GM19395 (cell line): ENCODE measurements around the gene SPAG16.

ENCODE experiments used
- ATAC-seq: cut with Tn5 transposase; IDR thresholded peaks from one replicate; pipeline ENCODE4 v1.9.1; 2021; ENCODE audit warnings: mild to moderate bottlenecking, moderate library complexity; ENCODE audit not compliant: unreplicated experiment

The SPAG16 gene

DNA sequence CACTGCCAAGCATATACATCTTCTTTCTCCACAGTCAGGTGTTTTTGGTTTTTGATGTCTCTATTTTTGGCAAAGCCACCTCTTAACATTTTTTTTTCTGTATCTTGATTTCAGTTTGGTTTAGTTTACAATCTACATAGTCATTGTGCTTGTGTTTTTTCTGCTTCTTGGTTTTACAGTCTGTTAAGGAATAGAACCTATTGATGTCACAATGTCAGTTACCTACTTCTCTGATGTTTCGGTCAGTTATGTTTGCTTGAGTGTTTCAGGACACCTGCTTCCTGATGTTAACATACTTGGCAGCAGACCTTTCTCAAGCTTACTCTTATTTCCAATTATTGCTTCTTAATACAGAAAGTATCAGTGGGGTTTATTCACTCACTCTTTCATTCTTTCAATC, 253.3 kb downstream of the SPAG16 start:
- peak; percentile 65 for ATAC-seq

DNA sequence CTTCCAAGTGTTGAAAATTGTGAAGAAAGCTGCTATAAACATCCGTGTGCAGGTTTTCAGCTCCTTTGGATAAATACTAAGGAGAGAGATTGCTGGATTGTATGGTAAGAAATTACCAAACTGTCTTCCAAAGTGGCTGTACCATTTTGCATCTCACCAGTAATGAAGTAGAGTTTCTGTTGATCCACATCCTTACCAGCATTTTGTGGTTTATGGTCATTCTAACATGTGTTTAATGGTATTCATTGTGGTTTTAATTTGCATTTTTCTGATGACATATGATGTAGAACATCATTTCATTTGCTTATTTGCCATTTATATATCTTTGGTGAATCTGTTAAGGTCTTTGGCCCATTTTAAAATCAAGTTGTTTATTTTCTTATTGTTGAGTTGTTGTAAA, 260.7 kb downstream of the SPAG16 start:
- ATAC-seq = no peak

DNA sequence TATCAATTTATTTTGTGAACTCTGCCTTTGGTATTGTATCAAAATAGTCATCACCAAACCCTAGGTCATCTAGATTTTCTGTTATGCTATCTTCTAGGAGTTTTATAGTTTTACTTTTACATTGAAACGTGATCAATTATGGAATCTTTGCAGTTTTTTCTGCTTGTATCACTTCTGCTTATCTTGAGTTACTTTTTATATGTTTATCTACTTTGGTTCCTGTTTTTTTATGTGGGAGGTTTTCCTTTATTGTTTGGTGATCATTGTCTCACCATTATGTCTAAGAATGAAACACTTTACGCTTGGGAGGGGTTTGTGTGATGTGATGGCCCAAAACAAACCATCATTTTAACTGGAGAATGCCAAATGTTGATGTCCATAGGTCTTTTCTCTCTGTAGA, 261.2 kb downstream of the SPAG16 start:
- ATAC-seq = no peak

DNA sequence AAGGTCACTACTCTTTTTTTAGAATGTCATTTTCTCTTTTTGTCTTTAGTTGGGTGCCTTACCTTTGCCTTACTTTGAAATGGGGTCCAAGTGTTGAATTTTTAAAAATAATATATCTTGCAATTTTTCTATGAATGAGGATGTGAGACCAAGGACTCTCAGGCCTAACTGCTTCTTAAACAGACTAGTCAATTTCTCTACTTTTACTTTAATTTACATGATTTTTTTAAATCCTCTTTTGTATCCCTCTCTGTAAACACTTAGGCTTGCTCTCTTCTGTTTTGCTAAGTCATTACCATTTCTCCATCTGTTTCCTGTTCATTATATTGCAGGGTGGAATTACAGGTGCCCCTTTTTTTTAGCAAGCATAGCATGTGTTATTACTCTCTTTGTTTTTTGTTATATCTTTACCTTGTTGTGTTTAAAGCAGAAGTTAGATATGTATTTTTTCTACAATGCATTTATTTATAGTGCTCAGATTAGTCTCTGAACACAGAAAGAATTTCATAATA, 261.8 kb downstream of the SPAG16 start:
- no peak for ATAC-seq

DNA sequence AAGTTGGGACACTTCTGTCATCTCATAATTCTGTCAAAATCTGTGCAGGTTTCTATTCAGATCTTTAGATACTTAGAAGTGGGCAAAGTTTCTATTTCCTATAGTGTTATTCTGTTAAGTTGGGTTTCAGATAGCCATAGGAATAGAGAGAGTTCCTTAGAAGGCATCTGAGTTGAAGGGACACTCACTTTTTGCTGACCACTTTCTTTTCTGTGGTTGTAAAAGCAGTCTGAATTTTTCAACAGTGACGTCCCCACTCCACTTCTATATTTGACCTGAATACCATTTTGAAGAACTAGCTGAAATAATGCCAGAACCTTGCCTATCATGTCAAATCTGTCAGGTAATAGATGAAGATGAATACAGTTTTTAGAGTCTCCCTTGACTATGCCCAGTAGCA, 267.3 kb downstream of the SPAG16 start:
- ATAC-seq = peak; percentile 46

DNA sequence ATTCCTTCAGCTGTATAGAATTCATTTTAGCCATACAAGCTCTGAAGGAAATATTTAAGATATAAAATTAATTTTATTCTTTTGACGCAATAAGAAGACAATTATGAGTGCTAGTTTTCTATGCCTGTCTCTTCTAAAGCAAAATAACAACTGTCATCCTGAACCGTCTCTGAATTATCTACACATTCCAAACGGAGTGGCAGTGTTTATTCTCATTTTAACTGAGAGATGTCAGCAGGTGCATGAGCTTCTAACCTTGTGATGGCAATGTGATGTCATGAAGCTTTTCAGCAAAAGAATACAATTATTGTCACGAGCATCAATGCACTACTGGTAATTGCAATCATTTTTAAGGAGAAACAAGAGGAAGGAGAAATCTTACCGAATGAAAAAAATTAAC, 274.8 kb downstream of the SPAG16 start:
- ATAC-seq = no peak

DNA sequence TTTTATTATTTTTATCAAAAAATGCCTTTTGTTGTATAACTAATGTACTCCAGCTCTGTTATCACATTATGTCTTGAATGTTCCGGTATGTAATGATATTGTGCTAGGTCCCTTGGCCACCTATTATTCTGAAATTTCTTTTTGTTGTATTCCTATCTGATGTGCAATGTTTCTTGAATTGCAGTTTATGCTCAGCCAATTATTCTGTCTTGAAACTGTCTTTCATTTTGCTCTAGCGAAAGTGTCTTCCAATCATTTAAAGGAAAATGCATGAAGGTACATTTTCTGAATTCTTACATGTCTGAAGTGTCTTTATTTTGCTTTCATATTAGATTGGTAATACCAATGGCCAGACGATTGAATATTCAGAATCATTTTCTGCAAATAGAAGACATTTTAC, 277.5 kb downstream of the SPAG16 start:
- ATAC-seq = no peak

DNA sequence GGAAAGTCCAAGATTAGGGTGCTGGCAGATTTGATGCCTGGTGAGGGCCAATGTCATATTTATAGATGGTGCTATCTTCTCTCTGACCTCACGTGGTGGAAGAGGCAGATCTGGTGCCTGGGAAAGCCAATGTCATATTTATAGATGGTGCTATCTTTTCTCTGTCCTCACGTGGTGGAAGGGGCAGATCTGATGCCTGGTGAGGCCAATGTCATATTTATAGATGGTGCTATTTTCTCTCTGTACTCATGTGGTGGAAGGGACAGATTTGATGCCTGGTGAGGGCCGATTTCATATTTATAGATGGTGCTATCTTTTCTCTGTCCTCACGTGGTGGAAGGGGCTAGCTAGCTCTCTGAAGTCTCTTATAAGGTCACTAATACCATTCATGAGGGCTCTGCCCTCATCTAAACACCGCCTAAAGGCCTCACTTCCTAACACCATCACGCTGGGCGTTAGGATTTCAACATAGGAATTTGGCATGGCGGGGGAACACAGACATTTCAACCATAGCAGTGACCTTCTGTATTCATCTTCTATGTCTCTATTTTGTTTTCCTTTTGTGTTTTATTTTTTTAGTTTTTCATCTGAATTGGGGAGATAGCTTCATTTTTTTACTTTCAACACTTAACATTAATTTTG, 278.4 kb downstream of the SPAG16 start:
- ATAC-seq = no peak

DNA sequence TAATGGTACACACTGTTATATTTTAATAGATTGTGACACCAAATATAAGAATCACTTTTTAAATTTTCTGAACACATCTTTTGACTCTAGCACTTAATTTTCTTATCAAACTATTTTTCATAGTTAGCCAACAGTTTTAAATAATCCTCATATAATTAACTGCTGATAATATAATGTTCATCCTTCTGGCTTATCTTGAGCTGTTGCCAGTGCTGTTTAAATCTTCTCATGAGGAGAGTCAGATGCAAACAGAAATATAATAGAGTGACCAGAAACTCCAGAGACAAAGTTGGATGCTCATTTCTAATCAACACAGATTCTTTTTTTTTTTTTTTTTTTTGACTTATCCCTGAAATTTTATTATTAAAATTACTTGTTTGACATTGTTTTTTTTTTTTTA, 282.6 kb downstream of the SPAG16 start:
- ATAC-seq = no peak

DNA sequence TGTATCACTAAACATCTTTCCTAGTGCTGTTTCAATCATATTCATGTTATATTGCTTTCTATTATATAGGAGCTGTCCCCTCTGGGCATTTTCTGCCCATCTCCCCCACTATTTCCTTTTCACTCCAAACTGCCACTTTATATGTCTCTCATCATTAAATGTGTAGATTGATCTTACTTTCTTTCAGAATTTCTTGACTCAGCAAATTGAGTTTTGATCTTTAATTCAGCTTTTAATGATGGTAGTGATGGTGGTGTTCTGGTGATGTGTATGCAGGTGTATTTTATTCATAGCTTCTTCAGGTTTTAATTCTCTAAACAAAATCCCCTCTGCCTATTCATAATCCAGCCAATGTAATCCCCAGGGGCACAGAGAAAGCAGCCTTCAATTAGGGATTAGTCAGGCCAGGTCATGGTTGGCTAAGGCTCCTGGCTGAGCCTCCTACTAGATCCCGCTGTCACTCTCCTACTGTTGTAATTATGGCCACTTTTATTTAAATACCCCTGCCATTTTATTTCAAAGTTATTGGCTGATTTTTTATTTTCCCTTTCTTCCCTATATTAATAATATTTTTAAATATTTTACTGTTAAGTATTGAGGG, 325.4 kb downstream of the SPAG16 start:
- ATAC-seq = no peak

DNA sequence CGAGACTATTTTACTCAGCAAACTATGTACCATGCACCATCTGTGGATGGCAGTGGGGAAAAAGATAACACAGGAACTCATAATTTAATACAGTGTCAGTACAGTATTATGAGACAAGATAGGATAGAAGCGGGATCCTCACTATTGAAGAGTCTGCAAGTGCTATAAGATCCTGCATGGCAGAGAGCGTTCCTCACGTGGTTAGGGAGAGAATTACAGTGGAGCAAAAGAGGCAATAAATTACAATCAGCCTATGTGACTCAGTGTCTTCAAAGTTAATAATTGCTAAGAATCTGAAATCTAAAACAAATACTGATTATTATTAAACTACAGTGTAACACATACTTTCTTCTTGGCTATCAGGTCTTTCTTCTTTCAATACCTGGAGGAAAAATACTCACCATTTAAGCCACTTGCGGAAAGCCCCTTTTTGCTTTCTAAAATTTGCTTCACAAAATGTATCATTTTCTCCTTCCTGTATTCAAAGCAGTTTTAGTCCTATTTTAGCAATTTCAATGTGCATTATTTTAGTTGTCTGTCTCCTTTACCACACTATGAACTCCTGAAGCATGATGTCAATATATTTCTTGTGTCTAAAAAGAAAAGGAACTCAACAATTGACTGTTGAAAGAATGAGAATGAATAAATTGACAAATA, 342.9 kb downstream of the SPAG16 start:
- peak; percentile 55 for ATAC-seq

DNA sequence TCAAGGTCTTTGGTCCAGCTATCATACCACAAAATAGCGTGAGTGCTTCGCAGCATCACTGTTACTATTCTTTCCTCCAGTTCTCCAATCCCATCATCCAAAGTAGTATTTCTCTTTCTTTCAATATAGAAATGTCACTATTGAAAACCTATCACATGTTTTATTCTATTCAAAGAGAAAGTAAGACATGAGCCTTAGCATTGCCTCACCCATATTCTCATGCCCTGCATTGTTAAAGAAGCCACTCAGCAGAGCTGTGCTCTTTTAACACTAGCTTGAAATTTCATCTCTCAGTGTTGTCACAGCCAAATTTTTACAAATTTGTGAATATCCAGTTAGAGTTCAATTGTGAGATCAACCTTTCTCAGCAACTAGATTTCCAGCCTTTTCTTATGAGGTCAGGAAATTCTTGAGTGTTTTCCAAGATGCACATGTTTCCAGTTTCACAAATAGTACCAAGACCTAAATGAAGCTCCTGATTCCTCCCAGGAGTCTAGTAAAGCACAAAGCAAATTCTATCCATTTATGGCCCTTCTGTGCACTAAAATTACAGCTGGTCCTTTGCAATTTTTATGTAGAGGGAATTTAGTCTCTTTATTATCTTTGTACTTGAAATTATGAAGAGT, 343.7 kb downstream of the SPAG16 start:
- ATAC-seq = peak; percentile 34

DNA sequence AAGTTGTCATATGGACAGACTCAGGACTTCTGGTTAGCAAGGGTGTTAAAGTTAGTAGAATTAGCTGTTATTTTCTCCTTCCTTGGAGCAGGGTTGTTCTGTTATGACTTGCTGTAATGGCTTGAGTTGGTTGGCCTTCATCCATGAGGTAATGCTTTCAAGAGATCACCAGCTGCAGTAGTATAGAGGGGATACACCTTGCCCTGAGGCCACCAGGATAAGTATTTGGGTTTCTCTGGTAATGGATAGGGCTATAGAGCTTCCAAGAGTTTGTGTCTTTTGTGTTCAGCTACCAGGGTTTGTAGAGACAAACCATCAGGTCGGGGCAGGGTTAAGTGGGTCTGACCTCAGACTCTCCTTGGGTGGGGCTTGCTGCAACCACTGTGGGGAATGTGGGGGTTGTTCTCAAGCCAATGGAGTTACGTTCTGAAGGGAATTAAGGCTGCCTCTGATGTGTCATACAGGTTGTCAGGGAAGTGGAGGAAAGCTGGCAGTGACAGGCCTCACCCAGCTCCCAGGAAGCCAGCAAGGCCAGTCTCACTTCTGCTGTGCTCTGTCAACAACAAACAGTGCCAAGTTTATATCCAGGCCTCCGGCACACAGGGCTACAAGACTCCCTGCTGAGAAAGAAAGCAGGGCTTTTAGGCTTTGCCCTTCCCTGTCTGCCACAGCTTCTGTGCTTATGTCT, 356.6 kb downstream of the SPAG16 start:
- no peak for ATAC-seq

DNA sequence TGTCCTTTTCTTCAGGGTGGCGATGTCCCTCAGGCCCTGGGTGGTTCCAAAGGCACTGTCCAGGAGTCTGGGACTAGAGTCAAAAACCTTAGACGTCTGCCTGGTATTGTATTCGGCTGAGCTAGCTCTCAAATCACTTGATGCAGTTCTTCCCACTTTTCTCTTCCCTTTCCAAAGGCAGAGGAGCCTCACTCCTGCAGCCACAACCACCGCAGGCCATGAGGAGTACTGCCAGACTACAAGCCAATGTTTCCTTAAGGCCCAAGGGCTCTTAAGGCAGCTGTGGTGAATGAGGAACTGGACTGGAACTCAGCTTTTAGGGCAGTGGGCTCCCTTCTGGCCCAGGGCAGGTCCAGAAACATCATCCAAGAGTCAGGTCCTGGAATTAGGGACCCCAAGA, 360.7 kb downstream of the SPAG16 start:
- no peak for ATAC-seq

DNA sequence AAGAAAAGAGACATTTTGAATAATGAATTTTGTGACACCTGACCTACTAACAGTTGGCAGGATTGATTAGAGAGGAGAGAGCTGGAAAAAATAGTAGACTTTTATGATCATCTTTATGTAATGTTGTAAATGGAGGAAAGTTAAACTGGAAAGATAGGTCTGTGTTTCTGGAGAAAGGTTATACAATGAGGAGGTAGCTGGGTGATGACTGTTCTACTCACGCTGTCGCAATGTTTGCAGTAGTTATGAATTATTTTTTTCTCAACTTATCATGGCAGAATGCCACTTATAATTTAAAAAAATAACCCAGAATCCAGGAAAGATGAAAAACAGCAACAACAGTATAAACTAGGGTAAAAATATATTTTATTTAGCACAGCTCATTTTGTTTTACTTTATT, 364.9 kb downstream of the SPAG16 start:
- no peak for ATAC-seq

DNA sequence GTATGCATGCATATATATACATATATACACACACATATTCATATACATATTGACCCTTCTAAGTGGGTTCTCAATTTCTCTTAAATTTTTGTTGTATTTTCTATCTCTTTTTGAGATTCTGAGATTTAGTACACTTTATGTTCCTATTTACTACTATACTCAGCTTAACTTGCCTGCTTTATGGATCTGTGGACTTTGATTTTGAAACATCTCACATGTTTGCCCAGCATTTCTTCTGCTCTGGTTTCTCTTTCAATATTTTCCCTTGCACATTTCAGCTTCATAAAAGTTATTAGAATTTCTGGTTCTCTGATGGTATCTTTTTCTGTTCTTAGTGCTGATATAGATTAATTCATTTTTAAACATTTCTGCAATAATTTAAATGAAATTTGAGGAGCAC, 380.6 kb downstream of the SPAG16 start:
- no peak for ATAC-seq

DNA sequence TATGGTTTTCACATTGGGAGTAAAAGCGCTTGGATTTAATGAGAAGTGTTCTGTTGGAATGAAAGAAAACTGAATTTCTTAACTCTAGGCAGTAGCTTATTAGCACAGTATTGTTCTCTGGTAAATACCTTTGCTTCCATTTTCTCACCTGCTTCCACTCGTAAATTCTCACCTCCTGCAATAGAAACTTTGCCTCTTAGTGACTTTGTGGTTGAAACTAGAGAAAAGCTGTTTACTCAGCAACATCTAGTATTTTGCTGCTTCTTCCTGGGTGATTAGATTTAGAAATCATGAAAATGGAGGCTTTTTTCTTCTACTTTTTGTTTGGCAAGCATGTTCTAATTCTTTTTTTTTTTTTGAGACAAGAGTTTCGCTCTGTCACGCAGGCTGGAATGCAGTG, 385.4 kb downstream of the SPAG16 start:
- no peak for ATAC-seq

DNA sequence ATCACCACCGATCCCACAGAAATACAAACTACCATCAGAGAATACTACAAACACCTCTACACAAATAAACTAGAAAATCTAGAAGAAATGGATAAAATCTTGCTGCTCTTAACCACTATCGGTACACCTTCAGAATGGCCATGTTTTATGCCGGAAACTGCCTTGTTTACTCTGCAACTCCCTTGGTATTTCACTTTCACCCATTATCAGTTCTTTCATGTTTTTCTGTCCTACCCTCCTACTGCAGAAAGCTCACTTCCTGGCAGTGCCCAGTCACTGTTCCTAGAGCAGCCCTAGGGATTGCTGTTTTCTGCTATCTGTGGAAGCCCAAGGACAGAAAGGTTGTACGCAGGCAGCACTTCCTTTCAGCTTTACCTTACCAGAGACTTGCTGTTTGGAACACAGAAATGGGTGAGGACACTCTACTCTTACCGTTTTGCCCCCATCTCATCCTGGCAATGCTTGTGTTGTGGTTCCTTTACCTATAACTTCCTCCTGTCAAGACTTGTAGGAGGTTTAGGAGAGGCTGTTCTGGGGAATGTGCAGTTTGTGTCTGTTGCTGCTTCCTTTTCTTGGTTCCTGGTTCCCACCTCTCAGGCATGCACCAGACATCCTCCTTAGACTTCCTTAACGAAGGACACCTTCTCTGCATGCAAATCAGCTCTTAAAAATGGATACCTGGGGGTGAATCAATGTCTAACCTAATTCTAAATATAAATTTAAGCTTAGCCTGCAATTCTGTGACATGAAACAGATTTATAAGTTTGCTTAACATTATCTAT, 394.4 kb downstream of the SPAG16 start:
- ATAC-seq = no peak

DNA sequence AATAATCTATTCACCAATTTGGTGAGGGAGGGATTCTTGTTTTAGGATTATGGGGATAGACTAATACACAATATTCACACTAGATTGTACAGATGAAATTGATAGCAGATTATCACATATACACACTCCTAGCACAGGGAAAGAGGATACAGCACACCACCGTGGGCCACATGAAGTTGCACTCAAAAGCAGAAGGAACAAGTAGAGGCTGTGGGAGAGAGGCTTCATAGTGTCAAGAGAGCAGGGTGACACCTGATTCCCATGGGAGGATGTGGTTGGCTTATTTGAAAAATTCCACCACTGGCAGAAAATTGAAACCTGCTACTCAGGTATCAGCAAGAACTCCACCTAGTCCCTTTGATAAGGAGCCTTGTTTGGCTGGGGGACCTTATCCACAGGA, 395.6 kb downstream of the SPAG16 start:
- ATAC-seq = no peak

DNA sequence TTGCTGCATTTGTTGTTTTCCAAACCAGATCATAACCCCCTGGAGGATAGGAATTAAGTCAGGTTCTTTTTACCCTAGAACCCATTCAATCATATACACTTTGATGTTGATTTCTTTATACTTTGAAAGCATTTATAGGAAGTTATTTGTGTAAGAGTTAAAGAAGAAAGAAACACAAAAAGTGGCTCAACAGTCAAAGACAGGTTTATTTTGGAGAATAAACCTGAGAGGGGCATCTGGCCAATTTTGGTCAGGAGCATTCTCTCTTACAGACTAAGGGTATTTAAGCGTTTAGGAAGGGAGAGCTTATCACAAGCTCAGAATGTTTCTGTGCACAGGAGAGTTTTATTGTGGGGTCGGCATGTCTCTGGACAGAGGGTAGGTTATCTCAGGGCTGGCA, 398.0 kb downstream of the SPAG16 start:
- no peak for ATAC-seq

DNA sequence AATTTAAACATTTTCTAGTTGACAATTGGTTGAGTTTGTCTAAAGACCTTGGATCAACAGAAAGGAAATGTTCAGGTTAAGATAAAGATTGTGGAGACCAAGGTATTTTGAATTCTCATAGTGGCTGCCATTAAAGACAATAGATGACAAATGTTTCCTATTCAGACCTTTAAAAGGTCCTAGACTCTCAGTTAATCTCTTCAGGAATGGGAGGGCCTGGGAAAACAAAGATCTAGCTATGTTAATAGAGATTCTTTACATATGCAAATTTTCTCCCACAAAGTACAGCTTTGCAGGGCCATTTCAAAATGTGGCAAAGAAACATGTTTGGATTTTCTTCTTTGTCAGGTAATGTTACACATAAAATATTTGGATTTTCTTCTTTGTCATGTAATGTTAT, 403.9 kb downstream of the SPAG16 start:
- no peak for ATAC-seq
